Calu3 (cell line): ENCODE results near the gene DMD. TPM values are rescaled to one million over a fixed set of nuclear protein-coding genes. Genes with fewer than 3 reads are reported as not detected.

ENCODE experiments used
- BruUV-seq: library from RNA; stranded (reverse); fragments of 400-500 nt; replicated peaks from 2 replicates; lab custom pipeline; 2021; lab: Mats Ljungman, UMichigan
- CTCF ChIA-PET: fragments of 300-600 bp; sonication (Branson Sonifier 250); formaldehyde crosslinking; loops from one replicate; lab custom pipeline; 2022; ENCODE audit warnings: antibody characterized with exemption; lab: Charles Lee
- DNase-seq: peaks from one replicate; pipeline ENCODE4 v3.0.0; 2022
- H3K27ac Mint-ChIP-seq: one replicate; pipeline ENCODE4 v1.8.0; 2022; ENCODE audit warnings: mixed read lengths; ENCODE audit not compliant: unreplicated experiment
- H3K27me3 Mint-ChIP-seq: one replicate; pipeline ENCODE4 v1.8.0; 2022; ENCODE audit warnings: mixed read lengths; ENCODE audit not compliant: unreplicated experiment
- H3K36me3 Mint-ChIP-seq: one replicate; pipeline ENCODE4 v1.8.0; 2022; ENCODE audit warnings: mild to moderate bottlenecking, moderate library complexity, mixed read lengths; ENCODE audit not compliant: insufficient read depth, unreplicated experiment
- H3K4me1 Mint-ChIP-seq: one replicate; pipeline ENCODE4 v1.8.0; 2022; ENCODE audit warnings: mild to moderate bottlenecking, low read depth, mixed read lengths; ENCODE audit not compliant: unreplicated experiment
- H3K4me3 Mint-ChIP-seq: one replicate; pipeline ENCODE4 v1.8.0; 2022; ENCODE audit warnings: mild to moderate bottlenecking, low read depth, moderate library complexity, mixed read lengths; ENCODE audit not compliant: unreplicated experiment
- H3K9me3 Mint-ChIP-seq: one replicate; pipeline ENCODE4 v1.8.0; 2022; ENCODE audit warnings: low read depth, mixed read lengths; ENCODE audit not compliant: unreplicated experiment
- intact Hi-C: fragments of 100-400 bp; cut with micrococcal nuclease; formaldehyde crosslinking; loops from one replicate; pipeline ENCODE4 v1.10.0; 2022; ENCODE audit not compliant: unreplicated experiment
- total RNA-seq: library from RNA; stranded (reverse); gene quantifications from 2 replicates; pipeline ENCODE4 v1.2.3, GENCODE V29; 2022
- TF ChIP-seq, protein P1 (sequence below): fragments of 200-600 bp; IDR thresholded peaks from one replicate; pipeline ENCODE4 v1.8.0; 2022; ENCODE audit warnings: antibody characterized with exemption; ENCODE audit not compliant: unreplicated experiment

Gene DMD
- total RNA-seq, 1 experiment from 2014 or later = 11.6 TPM

DNA sequence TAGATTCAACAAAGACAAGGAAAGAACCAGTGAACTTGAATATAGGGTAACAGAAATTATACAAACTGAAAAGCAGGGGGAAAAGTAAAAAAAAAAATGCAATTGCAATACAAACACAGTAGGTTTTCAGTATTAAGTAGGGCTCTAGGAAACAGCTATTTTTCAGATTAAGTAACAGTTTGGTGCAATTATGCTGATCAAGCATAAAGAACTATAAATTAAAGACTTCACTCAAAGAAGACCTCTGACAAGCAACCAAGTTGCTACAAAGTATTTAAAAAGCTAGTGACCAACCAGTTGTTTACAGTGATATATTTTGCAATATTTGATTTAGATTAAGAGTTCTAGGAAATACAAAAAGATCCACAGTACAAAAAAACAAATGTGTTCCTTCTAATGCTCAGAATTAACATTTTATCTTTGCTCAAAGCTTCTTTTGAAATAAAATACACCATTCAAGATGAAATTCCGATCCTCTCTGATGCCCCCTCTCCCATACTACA is 1908.7 kb downstream of the DMD start:
- DNase-seq = no peak
- Mint-ChIP-seq H3K36me3 (no peaks in the 10 kb centered on the region), H3K4me1 (no peaks in the 10 kb centered on the region), H3K27me3 (no peaks in the 10 kb centered on the region), H3K27ac (no peak overlapping the region), H3K9me3 (no peaks in the 10 kb centered on the region), H3K4me3 (no peak overlapping the region)
- CTCF ChIA-PET = interaction anchor here (0.9 kb wide), 1 partner anchor 13 kb away, joined by 3 read pairs; no protein-coding TSS in a partner anchor
- BruUV-seq = no TSS peak
- TF ChIP-seq, protein P1, sequence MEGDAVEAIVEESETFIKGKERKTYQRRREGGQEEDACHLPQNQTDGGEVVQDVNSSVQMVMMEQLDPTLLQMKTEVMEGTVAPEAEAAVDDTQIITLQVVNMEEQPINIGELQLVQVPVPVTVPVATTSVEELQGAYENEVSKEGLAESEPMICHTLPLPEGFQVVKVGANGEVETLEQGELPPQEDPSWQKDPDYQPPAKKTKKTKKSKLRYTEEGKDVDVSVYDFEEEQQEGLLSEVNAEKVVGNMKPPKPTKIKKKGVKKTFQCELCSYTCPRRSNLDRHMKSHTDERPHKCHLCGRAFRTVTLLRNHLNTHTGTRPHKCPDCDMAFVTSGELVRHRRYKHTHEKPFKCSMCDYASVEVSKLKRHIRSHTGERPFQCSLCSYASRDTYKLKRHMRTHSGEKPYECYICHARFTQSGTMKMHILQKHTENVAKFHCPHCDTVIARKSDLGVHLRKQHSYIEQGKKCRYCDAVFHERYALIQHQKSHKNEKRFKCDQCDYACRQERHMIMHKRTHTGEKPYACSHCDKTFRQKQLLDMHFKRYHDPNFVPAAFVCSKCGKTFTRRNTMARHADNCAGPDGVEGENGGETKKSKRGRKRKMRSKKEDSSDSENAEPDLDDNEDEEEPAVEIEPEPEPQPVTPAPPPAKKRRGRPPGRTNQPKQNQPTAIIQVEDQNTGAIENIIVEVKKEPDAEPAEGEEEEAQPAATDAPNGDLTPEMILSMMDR = no peak
- intact Hi-C loops = no loop called here

DNA sequence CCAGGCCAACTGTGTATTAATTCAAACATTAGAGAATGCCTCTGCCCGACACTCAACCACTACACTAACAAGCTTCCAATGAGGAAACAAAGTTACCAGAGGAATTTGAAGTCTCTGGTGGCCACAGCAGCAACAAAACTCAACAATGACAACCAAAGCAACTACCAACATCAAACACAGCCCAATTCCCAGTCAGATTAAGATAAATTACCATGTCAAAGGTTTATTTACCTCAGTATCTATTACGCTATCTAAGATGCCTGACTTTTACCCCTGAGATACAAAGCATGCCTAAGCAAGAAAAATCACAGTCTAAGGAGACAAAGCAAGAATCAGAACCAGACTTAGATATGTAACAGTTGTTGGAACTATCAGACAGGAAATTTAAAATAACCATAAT is 1909.4 kb downstream of the DMD start:
- no peaks in the 10 kb centered on the region for H3K9me3 Mint-ChIP-seq
- no TSS peak for BruUV-seq
- intact Hi-C loops = no loop called here
- no peaks in the 10 kb centered on the region for H3K27me3 Mint-ChIP-seq
- no peak overlapping the region for H3K27ac Mint-ChIP-seq
- no peaks in the 10 kb centered on the region for H3K36me3 Mint-ChIP-seq
- H3K4me1 Mint-ChIP-seq = no peaks in the 10 kb centered on the region
- TF ChIP-seq, protein P1 = no peak
- H3K4me3 Mint-ChIP-seq = no peak overlapping the region
- CTCF ChIA-PET = interaction anchor here (0.9 kb wide), 1 partner anchor 14 kb away, joined by 3 read pairs; no protein-coding TSS in a partner anchor
- no peak for DNase-seq

DNA sequence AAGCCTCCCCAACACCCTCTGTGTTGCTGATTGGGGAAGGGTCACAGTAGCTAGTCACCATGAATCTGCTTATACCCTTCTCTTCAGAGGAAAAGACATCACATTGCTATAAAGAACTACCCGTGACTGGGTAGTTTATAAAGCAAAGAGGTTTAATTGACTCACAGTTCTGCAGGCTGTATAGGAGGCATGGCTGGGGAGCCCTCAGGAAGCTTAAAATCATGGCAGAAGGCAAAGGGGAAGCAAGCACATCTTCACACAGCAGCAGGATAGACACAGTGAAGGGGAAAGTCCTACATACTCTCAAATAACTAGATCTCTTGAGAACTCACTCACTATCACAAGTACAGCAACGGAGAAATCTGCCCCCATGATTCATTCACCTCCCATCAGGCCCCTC is 1910.1 kb downstream of the DMD start:
- no peaks in the 10 kb centered on the region for H3K4me1 Mint-ChIP-seq
- CTCF ChIA-PET = no interaction called here
- TF ChIP-seq, protein P1 = no peak
- no peaks in the 10 kb centered on the region for H3K36me3 Mint-ChIP-seq
- DNase-seq = no peak
- no peaks in the 10 kb centered on the region for H3K9me3 Mint-ChIP-seq
- no peaks in the 10 kb centered on the region for H3K27me3 Mint-ChIP-seq
- no peak overlapping the region for H3K4me3 Mint-ChIP-seq
- no peak overlapping the region for H3K27ac Mint-ChIP-seq
- BruUV-seq = no TSS peak
- intact Hi-C loops = no loop called here

DNA sequence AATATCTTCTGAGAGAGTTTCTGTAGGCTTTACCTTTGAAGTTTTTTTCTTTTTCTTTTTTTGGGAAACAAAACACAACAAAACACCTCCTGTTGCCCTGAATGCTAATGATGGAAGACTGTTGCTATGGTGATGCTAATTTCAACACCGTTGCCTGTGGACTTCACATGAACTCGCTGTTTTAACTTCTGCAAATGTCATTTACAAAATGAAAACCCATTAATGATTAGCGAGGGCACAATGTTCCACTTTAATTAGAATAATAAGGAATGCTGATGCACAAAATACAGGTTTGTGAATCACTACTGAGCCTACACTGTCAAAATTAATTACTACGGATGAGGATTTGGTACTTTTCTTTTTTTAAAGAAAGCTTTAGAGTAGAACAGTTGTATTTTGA is 1912.4 kb downstream of the DMD start:
- H3K27ac Mint-ChIP-seq = no peak overlapping the region
- CTCF ChIA-PET = no interaction called here
- intact Hi-C loops = no loop called here
- H3K4me3 Mint-ChIP-seq = no peak overlapping the region
- TF ChIP-seq, protein P1 = no peak
- no peaks in the 10 kb centered on the region for H3K27me3 Mint-ChIP-seq
- DNase-seq = no peak
- no peaks in the 10 kb centered on the region for H3K9me3 Mint-ChIP-seq
- no peaks in the 10 kb centered on the region for H3K4me1 Mint-ChIP-seq
- H3K36me3 Mint-ChIP-seq = no peaks in the 10 kb centered on the region
- BruUV-seq = no TSS peak
